ENCODE measurements around the gene KIF26B.
A peak's percentile ranks its signal among the peaks of the same experiment; 100 is the strongest.
"Not testable (repeated sequence)": the region's sequence is repeated elsewhere in the genome, so short reads cannot be mapped to it uniquely, and the experiment has no call there.

KIF26B gene

DNA sequence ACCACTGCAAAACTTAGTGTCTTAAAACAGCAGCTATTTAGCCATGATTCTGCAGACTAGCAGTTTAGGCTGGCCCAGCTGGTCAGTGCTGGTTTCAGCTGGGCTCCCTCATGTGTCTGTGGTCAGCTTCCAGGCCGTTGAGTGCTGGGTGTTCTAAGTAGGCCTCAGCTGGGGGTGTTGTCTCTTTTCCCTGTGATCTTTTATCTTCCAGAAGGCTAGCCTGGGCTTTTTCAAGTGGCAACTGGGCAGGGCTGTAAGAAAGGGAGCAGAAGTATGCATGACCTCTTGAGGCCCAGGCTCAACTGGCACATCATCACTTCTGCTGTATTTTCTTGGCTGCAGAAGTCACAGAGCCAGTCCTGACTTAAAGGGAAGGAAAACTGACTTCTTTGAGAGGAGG lies 136.1 kb downstream of the KIF26B start:
- no peak for DNase-seq

DNA sequence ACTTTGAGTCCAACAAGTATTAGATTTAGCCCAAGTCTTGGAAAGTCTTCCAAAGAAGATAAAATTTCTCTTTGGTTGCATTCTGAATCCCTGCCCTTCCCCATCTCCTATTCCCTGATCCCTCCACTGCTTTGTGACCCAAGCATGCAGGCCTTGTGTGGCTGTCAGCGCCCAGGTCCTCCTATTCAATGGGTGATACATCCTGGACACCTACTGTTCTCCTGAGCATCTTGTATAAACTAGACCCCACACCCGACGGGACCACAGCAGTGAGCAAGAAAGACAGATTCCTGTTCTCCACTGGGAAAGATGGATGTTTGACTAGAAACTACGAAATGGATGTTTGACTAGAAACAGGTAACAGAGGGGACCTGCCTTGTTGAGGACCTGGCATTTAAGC lies 136.6 kb downstream of the KIF26B start:
- no peak for DNase-seq

DNA sequence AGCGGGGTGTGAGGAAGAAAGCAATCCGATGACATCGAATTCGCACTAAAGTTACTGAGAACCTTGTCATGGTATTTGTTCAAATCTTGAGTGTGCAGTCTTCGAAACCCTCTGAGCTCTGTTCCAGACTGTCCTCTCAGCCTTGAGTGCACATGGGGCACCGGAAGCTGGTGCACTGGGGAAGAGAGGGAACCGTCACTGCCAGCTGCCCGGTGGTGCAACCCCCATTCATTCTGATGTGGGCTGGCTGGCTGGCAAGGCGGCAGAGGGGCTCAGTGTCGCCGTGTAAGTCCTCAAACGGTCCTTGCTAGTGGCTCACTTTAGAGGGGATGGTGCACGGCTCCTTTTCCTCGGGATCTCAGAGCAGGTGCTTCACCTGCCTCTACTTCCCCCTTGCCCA lies 137.4 kb downstream of the KIF26B start:
- no peak for DNase-seq

DNA sequence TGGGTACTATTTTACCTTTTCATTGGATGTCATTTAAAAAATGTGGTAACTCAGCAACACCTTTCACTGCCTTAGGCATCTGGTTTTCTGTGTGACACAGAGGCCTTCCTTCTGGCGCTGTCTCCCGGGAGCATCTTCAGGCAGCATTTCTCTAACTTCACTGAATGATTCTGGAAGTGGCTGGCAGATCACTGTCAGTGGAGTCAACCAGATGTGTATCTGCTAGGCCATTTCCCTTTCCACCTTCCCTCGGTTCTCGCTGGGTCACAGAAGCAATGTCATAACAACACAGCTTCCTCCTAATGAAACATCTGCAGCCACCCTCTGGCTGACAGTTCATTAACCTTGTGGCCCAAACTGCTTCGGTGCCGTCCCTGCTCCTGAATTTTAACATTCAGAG lies 137.8 kb downstream of the KIF26B start:
- peak; percentile 5 for DNase-seq

DNA sequence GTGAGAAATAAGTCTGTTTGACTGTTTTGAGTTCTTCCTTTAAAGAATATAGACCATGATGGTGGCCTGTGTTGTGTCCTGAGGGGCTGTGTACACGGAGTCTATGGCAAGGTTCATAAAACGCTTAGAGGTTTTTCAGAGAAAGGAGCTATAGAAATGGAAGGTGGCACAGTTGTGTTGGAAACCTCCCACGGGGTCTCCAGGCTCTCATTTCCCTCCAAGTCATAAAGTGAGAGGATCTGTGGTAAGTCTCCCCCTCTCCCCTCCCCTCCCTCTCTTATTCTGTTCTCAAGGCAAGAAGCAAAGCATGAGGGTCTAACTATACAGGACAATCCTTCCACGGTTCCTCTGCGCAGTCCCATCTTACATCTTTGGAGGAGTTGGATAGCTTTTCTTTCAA lies 139.2 kb downstream of the KIF26B start:
- DNase-seq: no peak

DNA sequence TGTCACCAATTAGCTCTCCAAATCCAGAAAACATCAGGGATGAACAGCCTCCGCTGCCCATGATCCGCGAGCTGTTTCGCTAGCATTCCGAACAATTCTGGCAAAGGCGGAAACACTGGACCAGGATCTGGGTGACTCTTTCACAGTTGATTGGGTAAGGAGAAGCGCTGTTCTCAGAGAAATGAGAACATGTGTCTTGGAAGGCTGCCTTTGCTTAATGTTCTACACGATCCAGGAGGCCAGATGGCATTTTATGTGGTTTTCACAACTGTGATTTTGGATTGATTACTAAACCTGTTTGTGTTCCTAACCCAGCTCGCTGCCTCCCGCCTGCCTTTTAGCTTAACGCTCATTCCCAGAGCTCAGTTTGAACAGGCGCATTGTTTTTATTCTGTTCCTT lies 144.0 kb downstream of the KIF26B start:
- no peak for DNase-seq

DNA sequence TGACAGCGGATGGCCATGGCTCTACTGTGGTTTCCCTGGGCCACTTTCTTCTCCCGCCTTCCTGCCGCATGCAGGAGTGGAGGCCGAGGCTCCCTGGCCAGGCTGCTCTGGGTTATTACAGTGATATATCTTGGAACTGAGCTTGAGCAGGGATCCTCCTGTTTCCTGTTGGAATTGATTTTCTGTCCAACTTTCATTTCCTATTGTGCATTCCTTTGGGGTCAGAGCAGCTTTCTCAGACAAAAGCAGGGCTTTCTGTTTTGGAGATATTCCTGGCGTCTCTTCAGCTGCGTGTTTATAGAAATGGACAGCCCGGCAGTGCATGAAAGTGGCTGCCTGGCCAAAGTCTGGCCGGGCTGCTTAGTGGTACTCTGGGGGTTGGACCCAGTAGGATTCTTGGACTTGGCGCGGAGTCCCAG lies 146.4 kb downstream of the KIF26B start:
- no peak for DNase-seq

DNA sequence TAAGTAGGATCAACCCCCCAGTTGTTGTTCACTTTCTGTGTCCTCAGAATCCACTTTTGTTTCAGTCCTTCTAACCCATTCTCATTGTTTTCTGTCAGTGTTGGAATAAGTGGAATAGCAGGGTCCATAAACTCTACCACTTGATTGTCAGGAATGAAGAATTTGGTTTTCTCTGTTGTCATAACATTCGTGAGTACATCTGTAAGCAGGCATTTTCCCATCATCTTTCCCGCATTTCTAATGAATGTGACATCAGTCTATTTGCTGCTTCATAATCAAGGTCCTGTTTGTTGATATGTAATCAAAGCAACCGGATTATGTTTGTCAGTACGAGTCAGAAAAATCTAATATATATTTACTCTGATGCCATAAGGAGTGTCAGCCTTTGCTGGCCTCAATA lies 147.1 kb downstream of the KIF26B start:
- no peak for DNase-seq

DNA sequence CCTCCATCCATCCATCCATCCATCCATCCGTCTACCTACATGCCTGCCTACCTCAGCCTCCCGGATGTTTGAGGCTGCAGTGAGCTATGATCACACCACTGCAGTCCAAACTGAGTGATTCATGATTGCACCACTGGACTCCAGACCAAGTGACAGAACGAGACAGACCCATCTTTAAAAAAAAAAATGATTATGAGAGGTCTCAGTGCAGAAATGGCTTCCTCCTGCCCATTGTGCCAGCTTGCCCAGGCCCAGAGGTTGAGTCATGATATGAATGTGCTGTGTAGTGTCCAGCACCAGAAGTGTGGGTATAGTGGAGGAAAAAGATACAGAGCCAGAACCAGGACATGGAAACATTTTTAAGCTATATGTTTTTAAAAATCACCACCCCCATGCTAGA lies 149.9 kb downstream of the KIF26B start:
- DNase-seq: no peak

DNA sequence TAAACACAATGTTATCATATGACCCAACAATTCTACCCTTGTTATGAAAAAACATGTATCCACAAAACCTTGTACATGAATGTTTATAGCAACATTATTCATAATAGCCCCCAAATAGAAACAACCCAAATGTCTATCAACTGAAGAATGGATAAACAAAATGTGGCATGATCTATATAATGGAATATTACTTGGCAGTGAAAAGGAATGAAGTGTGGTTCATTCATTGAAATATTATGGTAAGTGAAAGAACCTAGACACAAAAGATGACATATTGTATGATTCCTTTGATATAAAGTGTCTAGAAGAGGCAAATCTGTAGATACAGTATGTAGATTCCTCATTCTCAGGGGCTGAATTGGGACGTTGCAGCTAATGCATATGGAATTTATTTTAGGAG lies 151.2 kb downstream of the KIF26B start:
- no peak for DNase-seq

DNA sequence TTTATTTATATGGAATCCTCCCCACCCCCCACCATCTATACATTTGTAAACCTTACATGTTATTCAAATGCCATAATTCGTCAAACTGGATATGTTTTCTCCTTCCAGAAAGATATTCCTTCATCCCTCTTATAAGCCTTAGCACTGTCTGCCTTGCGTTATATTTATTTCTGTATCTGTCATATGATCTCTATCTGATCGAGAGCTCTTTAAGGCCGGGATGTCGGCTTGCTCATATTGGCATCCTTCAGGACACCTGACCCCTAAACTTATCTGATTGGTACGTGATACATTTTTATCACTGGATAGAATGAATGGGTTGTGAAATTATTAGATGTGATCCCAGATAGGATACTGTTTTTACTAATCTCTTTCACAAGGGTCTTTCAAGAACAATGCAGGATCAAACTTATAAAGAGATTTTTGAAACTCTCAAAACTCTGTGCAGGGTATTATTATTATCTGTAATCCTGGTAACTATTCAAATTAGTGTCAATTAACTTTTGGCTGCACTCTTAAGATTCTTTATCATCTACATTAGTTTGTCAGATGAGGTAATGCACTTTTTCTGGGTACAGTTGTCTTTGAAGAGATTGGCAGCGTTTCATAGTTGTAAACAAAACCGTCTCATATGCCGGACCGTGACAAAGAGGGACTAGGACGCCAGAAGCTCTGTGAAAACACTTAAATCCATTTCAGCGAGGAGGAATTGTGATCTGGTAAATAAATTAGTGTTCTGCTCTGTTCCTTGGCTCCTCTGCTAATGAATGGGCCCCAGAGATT lies 152.0 kb downstream of the KIF26B start:
- DNase-seq: no peak

DNA sequence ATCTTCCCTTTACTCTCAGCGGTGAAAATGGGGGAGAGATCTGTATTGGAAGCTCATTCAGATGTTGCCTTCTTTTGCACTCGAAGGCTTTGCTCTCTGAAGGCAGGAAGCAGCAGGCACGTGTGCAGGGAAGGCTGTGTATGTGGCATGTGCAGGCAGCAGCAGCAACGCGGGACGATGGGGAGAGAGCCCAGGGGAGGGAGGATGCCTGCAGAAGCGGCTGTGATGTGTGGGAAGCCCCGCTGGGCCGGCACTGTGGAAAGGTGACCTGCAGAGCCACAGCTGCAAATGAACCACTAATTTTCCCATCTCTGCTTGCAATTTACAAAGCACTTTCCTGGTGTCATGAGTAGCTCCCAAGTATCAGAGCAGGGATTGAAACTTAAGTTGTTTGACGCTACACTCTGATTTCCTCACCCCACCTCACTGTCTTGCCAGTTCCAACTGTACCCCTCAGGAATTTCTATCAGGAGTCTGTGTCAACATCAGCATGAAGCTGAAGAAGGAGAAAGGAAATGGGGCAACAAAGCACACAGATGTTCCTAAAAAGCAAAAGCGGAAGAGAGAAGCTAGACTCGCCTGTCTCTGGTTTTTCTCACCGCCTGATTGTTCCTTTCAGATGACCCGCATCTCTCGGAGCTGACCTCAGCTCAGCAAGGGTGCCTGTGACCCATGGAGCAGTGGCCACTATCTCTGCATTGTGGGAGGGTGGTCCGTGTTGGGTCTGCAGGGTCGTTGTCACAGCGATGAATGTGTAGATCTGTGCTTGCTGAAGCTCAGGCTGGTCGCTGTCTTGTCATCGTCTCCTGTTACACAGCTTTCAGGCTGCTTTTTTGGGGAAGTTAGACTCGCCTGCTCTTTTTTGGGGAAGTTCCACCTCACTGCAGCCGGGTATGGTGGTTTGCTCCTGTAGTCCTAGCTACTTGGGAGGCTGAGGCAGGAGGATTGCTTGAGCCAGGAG lies 156.1 kb downstream of the KIF26B start:
- DNase-seq: peak; percentile 64

DNA sequence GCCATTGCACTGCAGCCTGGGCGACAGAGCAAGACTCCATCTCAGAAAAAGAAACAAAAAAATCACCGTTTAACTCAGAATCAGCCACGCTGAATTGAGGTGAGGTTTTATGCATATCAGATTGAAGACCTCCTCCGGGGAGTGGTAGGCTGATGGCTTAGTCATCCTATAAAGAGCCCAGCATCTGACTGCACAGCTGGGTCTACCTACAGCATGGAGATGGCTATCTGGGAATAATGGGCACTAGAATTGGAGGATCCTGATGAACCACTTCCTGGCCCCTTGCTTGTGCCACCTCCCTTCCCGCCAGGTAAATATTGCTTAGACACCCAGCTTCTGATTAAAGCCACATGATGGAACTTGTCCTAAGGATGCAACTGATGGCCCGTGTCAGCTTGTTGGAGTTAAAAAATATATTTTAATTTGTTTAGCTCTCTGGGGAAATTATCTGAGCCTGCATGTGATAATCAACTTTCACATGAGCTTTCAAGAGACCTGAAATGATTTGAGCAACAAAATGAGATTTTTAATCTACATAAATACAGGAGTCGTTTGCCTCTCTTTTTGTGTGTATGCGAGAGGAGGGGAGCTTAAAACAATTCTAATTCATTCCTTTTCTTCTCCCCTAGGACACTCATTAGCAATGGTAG lies 157.2 kb downstream of the KIF26B start:
- no peak for DNase-seq

DNA sequence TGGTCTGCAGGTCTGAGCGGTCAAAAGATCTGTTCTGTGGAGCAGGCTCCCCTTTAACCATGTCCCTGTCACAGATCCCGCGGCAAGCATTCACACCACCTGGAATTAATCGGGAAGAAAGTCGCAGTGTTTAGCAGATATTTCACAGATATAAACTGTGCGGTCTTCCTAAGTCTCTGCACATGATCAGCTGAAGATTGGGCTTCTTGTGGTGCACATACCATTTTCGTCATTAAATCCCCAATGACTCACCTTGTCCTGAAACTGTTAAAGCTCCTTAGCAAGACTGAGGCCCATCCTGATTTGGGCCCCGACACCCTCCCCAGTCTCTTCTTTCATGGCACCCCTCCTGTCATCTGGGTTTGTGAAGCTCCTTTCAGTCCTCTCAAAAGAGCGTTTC lies 158.8 kb downstream of the KIF26B start:
- no peak for DNase-seq

DNA sequence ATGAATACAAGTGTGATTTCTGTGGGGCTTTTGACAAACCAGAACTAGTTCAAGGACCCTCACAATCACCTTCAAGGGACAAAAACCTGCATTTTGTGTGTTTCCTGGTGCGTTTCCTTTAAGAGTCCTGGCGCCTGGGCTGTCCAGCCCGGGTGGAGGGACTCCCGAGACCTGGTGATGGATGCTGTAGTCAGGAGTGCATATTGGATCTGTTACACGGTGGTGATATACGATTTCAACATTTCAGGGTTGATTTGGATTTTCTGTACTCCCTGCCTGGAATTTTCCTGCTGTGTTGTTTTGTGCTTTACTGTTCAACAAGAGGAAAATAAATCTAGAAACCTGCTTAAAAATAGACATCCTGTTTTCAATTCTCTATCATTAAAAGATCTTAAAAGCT lies 162.0 kb downstream of the KIF26B start:
- DNase-seq: no peak

DNA sequence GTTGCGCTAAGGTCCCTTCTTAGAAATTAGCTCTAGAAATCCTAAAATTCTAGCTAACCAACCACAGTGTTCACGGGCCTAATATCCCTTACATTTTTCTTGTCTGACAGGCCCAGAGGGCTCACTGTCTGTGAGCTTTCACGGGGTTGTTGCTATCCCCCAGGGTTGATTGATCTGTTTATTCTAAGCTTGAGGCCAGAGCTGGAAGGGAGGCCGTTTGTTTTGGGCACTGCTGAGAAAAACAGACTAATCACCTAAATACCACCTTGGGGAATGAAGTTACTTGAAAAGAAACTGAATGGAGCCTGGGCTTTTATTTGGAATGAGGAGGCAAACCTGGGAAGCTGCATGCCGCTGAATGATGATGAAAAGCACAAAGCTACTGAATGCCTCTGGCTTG lies 162.4 kb downstream of the KIF26B start:
- no peak for DNase-seq

DNA sequence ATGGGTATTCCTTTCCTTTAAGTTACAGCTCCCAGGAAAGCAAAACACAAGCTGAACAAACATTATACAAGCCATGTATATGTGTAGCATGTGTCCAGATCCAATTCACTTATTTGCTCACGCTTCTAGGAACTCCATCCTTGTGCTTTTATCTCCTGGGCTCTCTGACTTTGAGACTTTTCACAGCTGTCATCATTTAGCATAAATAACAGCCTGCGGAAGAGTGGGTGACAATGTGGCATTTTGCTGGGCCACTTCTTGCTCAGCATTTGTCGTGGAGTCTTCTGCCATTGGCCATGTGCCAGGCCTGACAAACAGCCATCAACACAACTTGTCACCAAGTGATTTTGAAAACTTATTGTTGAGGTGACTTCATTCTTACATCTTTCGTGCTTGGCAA lies 164.3 kb downstream of the KIF26B start:
- no peak for DNase-seq

DNA sequence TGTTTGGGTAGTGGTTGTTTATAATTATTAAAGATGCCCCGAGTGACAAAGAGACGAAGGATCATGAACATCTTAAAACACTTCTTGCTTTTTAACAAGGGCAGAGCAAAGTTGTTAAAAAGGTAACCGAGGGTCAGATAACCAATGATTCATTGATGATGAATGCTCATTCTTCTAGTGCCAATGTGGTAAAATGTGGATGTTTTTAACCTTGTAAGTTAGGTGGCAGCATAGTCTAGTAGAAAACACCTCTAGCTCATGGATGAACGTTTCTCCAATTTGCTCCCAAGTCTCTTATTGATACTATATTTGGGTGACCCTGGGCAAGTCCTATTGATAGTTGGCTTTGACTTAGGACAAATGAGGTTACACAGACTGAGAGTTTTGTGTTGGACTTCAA lies 167.9 kb downstream of the KIF26B start:
- no peak for DNase-seq

DNA sequence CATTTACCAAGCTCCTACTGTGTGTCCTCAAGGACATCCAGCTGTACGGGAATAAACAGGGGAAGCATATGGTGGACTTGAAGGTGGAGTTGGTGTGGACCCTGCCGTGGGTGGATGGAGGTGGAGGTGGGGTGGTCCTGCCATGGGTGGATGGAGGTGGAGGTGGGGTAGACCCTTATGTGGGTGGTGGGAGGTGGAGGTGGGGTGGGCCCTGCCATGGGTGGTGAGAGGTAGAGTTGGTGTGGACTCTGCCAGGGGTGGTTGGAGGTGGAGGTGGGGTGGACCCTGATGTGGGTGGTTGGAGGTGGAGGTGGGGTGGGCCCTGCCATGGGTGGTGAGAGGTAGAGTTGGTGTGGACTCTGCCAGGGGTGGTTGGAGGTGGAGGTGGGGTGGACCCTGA lies 169.0 kb downstream of the KIF26B start:
- not testable (repeated sequence) for DNase-seq

DNA sequence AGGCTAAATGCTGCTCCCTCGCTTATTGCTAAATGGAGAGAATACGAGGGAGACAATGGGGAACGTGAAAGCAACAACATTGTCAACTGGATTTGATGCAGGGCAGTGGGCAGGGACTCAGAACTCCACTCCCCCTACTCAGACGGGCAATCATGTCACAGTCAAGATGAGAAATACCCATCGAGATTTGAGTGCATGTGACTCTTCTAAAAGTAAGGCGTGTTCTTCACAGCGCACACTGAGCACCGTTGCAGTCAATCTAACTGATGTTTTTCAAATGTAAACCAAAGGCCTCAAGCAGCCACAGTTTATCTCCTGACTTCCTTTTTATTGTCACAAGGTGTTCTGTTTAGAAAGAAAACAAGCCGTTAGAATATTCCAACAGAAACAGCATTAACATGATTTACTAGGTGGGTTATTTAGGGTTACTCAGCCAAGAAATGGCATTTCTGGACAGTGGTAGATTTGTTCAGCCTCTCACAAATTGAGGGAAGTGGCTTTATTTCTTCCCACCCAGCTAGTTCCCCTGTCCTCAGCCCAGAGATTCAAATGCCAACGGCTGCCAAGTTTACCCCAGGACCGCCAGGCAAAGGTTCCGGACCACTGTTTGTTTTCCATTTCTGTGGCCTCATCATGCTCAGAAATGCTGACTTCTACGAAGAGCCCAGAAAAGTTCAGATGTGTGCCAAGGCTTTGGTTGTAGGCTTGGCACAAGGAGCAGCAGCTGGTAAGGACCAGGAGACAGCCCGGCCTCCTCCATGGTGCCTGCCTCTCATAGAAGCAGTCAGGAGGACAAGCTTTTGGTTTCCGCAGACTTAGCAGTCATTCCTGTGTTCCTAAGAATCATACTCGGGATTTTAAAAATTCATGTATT lies 171.4 kb downstream of the KIF26B start:
- DNase-seq: no peak

DNA sequence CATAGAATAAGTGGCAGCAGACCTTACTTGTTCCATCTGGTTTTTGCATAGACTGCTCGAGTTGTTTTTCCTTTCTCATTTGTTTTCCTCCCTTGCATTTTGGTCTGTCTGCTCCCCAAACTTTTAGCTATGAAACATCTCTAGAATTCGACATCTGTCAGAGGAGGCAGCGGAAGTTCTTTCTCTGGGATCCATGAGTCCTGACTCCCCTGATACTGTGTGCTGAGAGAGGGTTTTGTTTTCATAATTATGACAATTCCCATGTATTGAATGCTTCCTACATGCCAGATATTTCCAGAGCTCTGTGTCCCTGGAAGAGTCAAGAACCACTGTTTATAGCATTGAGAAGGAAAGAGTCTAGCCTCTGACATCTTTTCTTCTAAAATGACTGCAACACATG lies 172.6 kb downstream of the KIF26B start:
- no peak for DNase-seq

DNA sequence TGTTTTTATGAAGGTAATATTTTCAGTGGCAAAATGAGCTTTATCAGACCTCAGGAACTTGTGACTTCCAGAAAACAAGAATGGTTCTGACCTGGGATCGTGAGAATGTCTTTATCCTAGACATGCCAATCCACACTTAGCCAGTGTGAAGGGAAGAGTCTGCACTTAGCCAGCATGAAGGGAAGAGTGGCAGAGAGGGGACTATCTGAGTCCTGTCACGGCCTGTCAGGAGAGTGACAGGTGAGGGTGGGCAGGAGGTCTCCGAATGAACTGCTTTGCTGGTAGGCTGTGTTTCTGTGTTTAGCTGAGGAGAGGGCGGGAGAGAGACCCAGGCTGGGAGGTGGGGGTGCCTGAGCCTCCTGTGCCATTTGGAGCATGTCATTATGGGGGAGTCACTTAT lies 173.1 kb downstream of the KIF26B start:
- DNase-seq: no peak

DNA sequence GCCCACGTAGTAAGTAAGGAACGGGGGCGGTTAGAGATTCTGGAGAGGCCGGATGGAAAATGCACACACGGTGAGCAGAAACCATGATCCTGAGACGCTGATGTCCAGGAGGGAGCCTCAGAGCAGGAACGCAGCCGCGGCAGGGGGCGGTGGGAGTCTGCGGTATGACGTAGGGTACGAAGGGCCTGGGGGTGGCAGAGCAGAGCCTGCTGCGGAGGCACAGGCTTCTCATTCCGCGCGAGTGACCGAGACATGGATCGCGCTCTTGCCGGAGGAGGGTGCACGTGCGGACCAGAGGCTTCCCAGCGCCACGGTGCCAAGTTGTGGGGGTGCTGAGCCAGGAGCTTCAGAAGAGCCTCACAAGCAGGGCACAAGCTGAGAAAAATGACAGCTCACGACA lies 176.2 kb downstream of the KIF26B start:
- no peak for DNase-seq
